Gastrocnemius medialis (tissue), 4 donors: ENCODE measurements around the gene CT45A10.

Experiments used
- POLR2A ChIP-seq, 2 donors: fragments of 450-650 bp; IDR thresholded peaks; one replicate each; pipeline ENCODE4 v1.6.1; 2017; ENCODE audit warnings: antibody characterized with exemption in 2 of 2, mild to moderate bottlenecking in 2 of 2, moderate library complexity in 2 of 2
- TF ChIP-seq, protein P1 (sequence below), 5 experiments: fragments of 450-650 bp in 3 of 5; fragments of 200-600 bp in 2 of 5; sonication (generic) in 2 of 5; IDR thresholded peaks in 4 of 5; conservative IDR thresholded peaks in 1 of 5; 1 replicate in 4 of 5; 2 replicates in 1 of 5; pipeline ENCODE4 v1.5.1; 2016 to 2019; ENCODE audit warnings: antibody characterized with exemption in 5 of 5, mild to moderate bottlenecking in 3 of 5, moderate library complexity in 3 of 5

DNA sequence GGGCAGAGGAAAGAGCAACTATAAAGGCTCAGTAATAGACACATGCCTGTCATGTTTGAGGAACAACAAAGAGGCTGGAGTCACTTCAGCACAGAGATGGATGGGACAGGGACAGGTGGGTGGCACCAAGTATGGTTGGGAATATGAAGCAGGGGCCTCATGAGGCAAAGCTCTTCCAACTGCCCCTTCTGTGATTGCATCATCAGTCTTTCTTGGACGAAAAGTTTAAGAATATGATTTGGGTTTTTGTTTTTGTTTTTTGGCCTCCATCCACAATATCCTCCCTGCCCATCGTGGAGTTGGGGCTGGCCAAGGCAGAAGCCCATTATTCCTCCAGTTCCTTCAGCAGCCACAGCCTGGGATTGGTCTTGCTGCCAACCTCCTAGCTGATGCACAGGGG, 34.7 kb upstream of the CT45A10 start:
- TF ChIP-seq, protein P1, sequence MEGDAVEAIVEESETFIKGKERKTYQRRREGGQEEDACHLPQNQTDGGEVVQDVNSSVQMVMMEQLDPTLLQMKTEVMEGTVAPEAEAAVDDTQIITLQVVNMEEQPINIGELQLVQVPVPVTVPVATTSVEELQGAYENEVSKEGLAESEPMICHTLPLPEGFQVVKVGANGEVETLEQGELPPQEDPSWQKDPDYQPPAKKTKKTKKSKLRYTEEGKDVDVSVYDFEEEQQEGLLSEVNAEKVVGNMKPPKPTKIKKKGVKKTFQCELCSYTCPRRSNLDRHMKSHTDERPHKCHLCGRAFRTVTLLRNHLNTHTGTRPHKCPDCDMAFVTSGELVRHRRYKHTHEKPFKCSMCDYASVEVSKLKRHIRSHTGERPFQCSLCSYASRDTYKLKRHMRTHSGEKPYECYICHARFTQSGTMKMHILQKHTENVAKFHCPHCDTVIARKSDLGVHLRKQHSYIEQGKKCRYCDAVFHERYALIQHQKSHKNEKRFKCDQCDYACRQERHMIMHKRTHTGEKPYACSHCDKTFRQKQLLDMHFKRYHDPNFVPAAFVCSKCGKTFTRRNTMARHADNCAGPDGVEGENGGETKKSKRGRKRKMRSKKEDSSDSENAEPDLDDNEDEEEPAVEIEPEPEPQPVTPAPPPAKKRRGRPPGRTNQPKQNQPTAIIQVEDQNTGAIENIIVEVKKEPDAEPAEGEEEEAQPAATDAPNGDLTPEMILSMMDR (IDR thresholded peaks at IDR 0.05 in 4 of 5, conservative IDR thresholded peaks at IDR 0.05 in 1 of 5) = no peak
- no peak for TF ChIP-seq POLR2A (IDR thresholded peaks at IDR 0.05)
